ENCODE results near the gene PPM1N.

The PPM1N gene

DNA sequence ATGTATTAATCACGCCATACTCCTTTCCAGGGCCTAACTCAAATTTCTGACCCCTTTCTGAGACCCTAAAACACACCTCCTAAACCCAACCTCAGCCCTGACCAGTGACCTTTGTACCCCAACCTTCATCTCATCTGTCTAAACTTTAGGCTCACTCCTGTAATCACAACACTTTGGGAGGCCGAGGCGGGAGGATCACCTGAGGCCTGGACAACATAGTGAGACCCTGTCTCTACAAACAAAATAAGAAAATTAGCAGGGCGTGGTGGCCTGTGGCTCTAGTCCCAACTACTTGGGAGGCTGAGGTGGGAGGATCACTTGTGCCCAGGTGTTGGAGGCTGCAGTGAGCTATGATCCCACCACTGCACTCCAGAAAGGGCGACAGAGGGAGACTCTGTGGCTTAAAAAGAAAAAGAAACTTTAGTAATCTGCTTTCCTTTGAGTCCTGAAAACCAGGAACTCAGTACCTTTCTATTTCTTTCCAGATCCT lies 6.1 kb upstream of the PPM1N start:
- DNase-seq (ENCODE audit: low spot score), result no peak

DNA sequence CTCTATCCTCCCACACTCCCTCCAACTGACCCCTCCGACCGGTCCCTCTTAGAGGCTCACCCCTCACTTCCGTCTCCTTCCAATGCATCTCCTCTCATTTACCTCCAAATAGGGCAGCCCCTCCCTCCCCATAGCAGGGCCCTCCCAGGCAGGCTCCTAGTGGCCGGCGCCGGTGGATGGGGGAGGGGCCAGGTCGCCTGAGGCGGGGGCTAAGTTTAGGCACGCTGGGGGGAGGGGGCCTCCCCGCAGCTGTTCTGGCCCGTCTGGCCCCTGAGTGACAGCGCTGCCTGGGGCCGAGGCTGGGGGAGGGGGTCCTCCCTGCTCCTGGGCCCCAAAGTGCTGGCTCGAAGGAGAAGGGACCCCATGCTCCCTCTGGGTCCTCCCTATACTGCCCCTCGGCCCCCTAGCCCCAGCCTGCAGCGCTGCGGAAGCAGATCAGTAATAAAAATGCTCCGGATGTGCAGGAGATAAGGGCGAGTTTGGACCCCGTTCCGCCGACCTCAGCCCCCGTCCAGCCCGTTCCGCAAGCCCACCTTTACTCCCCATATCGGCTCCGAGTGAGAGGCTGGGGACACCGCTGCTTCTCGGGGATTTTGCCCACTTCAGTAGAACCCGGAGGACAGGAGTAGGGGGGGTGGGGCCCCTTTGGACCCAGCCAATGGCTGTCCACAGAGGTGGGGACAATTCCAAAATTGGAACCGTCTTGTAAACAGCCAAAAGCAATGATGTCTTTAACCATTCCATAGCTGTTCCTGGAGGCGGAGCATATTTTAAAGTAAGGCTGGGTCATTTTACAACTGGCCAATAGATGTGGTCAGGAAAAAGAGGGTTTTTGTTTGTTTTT lies 5.4 kb upstream of the PPM1N start:
- DNase-seq (ENCODE audit: low spot score), result peak; percentile 85

- DNase-seq (ENCODE audit: low spot score), result no peak
Measured at GRCh38 chr19:45494261-45494916, 3.9 kb upstream of the PPM1N start.

DNA sequence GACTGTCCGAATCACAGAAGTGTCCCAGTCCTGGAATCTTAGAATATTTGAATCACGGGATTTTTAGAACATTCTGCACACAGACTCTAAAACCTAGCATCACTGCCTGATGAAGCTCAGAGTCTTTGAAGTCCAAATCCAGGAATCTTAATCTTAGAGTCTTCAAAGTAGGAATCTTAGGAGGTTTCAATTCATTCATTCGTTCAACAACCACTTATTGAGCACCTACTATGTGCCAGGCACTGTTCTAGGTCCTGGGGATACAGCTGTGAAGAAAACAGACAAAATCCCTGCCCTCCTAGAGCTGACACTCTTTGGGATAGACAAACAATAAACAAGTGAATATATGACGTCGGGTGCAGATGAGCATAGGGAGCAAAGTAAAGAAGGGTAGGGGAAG lies 3.1 kb upstream of the PPM1N start:
- no peak for DNase-seq (ENCODE audit: low spot score)

DNA sequence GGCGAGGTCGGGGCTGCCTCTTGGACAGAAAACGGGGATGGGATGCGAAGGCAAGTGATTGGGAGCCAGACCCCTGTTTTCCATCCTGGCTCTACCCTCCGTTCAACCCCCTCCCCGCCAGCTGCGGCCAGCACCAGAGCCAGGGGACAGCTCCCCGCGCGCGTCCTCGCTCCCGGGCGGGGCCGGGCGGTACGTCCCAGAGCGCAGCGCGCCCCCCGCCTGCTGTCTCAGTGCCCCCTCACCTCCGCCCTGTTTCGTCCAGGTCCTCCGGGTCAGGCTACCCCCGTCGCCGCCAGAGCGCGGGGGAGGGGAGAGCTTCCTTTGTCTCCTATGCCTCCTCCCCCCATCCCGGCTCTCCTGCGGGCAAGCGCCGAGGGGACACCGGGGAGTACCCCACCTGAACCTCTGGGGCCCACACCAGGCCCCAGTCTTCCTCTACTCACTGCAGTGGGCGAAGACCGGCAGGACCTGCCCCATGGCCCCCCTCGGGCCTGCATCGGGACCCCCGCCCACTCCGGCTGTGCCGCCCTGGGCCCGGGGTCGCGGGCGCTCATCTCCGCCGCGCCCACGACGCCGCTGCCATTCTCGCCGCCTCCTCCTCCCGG lies 1.8 kb upstream of the PPM1N start:
- peak; percentile 55 for DNase-seq (ENCODE audit: low spot score)

DNA sequence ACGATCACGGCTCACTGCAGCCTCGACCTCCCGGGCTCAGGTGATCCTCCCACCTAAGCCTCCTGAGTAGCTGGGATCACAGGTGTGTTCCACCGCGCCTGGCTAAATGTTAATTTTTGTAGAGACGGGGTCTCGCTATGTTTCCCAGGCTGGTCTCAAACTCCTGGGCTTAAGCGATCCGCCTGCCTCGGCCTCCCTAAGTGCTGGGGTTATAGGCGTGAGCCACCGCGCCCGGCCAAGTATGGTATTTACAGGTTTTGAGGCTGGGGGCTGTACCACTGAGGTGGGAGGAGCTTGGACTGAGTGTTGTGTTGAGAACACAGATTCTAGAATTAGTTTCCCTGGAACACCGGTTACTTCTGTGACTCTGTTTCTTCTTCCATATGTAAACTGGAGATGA lies 452 bp upstream of the PPM1N start:
- no peak for DNase-seq (ENCODE audit: low spot score)

GRCh38 chr19:45499196-45500180 lies 1.2 kb downstream of the PPM1N start:
- peak; percentile 40 for DNase-seq (ENCODE audit: low spot score)

DNA sequence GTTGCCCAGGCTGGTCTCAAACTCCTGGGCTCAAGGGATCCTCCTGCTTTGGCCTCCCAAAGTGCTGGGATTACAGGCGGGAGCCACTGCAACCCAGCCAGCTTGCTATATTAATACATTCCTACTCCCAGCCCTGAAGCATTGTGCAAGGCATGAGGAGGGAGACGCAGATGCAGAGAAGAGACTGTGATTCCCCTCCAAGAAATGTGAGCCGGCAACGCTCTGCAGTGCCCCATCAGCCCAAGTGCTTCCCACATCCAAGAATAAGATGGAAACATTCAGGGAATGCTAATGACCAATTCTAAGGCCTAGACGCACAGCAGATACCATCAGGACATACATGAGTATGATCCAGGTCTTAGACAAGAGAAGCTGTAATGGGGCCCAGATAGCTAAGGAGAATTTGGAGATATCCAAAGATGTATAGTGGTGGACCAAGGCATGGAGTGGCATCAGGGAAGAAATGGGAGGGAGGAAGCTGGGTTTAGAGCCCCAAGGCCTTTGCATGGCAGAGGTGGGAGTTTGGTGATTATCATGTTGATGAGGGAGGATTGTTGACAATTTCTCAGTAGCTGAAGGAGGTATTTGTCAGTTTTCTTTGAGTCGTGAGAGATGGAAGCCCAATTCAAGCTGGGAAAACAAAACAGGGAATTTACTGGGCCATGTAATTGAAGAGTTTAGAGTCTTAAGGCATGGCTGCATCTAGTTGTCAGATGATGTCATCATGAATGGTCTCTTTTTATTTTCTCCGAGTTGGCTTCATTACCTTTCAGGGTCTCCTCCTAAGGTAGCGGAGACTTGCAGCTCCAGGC lies 2.9 kb downstream of the PPM1N start:
- DNase-seq (ENCODE audit: low spot score), result no peak

- DNase-seq (ENCODE audit: low spot score), result no peak
Measured at GRCh38 chr19:45501730-45502014, 3.4 kb downstream of the PPM1N start.

DNA sequence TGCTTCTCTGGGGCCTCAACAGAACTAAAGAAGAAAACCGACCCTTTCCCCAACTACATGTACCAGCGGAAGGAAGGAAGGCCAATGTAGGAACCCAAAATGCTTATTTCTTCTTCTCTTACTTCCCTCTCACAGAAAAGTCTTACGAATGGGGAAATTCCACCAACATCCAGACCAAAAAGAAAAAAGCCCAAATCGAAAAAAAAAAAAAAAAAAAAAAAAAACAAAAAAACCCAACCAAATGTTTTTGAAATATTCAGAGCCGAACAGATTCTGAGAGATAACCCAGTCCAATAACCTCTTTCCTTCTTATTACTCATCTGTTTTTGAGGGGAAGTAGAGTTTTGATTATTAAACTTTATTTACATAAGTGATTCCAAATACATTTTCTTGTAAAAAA lies 3.9 kb downstream of the PPM1N start:
- no peak for DNase-seq (ENCODE audit: low spot score)

DNA sequence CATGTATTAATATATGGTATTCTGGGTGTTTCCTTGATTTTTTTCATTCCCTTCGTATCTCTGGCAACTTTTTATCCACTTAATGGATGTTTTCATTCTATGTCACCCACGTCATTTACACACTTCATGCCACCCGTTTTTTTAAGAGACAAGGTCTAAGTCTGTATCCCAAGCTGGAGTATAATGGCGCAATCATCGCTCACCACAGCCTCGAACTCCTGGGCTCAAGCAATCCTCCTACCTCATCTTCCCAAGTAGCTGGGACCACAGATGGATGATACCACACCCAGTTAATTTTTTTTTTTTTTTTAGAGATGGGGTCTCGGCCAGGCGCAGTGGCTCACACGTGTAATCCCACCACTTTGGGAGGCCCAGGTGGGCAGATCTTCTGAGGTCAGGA lies 5.7 kb downstream of the PPM1N start:
- DNase-seq (ENCODE audit: low spot score), result no peak

DNA sequence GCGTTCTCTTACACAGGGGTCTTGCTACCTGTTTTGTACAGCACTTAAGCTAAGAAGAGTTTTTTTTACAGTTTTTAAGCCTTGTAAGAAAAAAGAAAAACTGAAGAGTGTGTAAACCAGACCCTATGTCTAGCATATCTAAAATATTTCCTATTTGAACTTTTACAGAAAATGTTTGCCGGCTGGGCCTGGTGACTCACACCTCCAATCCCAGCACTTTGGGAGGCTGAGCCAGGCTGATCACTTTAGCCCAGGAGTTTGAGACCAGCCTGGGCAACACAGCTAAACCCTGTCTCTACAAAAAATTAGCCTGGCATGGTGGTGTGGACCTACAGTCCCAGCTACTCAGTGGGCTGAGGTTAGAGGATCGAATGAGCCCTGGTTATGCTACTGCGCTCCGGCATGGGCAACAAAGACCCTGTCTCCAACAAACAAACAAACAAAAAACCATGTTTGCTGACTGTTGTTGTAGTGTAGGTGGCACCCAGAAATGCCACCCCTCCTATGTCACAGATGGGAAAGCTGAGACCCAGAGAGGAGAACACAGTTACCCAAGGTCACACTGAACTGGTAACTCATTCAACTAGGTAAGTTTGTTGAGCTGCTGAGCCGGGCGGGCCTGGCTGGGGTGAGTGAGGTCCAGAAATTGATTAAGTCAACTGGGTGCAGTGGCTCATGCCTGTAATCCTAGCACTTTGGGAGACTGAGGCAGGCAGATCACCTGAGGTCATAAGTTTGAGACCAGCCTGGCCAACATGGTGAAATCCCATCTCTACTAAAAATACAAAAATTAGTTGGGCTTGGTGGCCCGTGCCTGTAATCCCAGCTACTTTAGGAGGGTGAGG lies 7.1 kb downstream of the PPM1N start:
- DNase-seq (ENCODE audit: low spot score), result no peak

DNA sequence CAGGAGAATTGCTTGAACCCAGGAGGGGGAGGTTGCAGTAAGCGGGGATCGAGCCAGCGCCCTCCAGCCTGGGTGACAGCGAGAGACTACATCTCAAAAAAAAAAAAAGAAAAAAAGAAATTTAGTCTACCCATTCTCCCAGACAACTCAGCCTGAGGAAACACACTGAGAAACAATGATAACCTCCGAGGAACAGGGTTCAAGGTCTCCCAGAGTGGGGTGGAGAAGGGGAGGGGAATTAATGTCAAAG lies 7.7 kb downstream of the PPM1N start:
- no peak for DNase-seq (ENCODE audit: low spot score)

GRCh38 chr19:45506246-45506988 lies 8.2 kb downstream of the PPM1N start:
- peak; percentile 94 for DNase-seq (ENCODE audit: low spot score)

GRCh38 chr19:45506989-45507871 lies 9.0 kb downstream of the PPM1N start, which contains the start of gene VASP:
VASP (plus strand) TSS chr19:45507479; CDS start chr19:45507772, 293 bp downstream.
- DNase-seq (ENCODE audit: low spot score), result peak; percentile 92

- DNase-seq (ENCODE audit: low spot score), result peak; percentile 71
Measured at GRCh38 chr19:45507872-45508416, 9.7 kb downstream of the PPM1N start.

- no peak for DNase-seq (ENCODE audit: low spot score)
Measured at GRCh38 chr19:45508417-45508860, 10.2 kb downstream of the PPM1N start.
